ENCODE data around the gene TRIP4. TPM values are rescaled to one million over a fixed set of nuclear protein-coding genes. Genes with fewer than 3 reads are reported as not detected.
"Not testable (repeated sequence)": the region's sequence is repeated elsewhere in the genome, so short reads cannot be mapped to it uniquely, and the experiment has no call there.

The TRIP4 gene
- total RNA-seq, 2 experiments from 2014 or later, result 15.9 to 17.3 TPM

DNA sequence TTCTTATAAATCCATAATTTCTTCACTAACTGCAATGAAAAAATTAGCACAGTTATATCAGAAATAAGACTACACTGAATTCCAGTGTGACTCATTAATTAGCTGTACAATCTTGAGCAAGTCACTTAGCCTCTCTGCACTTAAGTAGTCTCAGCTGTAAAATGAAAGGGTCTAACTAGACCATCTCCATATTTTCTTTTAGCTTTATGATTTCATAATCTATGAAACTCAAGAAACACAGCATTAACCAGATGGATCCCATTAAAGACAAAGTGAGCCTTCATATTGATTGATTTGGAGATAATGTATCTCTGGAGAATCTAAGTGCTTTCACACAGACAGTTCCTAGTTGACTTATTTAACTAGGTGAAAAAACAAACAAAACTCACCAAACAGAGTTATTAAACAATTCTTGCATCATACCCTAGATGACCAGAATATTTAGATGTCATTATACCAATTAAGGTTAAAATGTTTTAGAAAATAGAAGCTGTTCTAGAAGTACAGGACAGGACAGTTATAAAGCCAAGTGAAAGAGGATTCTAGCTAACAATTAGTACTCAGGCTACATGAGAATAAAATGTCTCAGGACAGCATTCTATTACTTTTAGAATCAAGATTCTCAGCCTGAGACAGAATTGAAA lies 42.9 kb upstream of the TRIP4 start:
- DNase-seq (no peak), ATAC-seq (no peak)
- no peaks in the 10 kb centered on the region for H3K9me3 Mint-ChIP-seq
- H3K4me3 Mint-ChIP-seq, result no peak overlapping the region
- H3K4me1 Mint-ChIP-seq (ENCODE audit: low read depth), result peaks cover 26% of the 10 kb centered on the region
- ChIA-PET CTCF (interaction anchor here (0.9 to 1.2 kb wide), 3 partner anchors 9 to 21 kb away, joined by 3 read pairs; no protein-coding TSS in a partner anchor), POLR2A (no interaction called here)
- TF ChIP-seq, protein P1, sequence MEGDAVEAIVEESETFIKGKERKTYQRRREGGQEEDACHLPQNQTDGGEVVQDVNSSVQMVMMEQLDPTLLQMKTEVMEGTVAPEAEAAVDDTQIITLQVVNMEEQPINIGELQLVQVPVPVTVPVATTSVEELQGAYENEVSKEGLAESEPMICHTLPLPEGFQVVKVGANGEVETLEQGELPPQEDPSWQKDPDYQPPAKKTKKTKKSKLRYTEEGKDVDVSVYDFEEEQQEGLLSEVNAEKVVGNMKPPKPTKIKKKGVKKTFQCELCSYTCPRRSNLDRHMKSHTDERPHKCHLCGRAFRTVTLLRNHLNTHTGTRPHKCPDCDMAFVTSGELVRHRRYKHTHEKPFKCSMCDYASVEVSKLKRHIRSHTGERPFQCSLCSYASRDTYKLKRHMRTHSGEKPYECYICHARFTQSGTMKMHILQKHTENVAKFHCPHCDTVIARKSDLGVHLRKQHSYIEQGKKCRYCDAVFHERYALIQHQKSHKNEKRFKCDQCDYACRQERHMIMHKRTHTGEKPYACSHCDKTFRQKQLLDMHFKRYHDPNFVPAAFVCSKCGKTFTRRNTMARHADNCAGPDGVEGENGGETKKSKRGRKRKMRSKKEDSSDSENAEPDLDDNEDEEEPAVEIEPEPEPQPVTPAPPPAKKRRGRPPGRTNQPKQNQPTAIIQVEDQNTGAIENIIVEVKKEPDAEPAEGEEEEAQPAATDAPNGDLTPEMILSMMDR (IDR thresholded peaks at IDR 0.05), result no peak
- H3K27me3 Mint-ChIP-seq, result no peaks in the 10 kb centered on the region
- no peak overlapping the region for H3K27ac Mint-ChIP-seq
- intact Hi-C loops (cut with micrococcal nuclease), result no loop called here
- H3K36me3 Mint-ChIP-seq (ENCODE audit: low read depth), result peaks cover 22% of the 10 kb centered on the region

DNA sequence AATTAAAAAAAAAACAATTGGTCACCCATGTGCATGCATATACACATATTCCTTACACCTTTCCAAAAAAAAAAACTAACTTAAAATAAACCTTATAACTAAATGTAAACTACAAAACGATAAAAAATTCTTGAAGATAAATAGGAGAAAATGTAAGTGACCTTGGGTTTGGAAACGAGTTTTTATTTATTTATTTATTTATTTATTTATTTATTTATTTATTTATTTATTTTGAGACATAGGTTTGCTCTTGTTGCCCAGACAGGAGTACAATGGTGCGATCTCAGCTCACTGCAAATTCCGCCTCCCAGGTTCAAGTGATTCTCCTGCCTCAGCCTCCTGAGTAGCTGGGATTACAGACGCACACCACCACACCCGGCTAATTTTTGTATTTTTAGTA lies 41.4 kb upstream of the TRIP4 start:
- DNase-seq; H3K4me3 Mint-ChIP-seq; H3K9me3 Mint-ChIP-seq; H3K27me3 Mint-ChIP-seq; intact Hi-C loops (cut with micrococcal nuclease); POLR2A ChIA-PET; ATAC-seq; CTCF ChIA-PET; H3K27ac Mint-ChIP-seq: not testable (repeated sequence)
- H3K36me3 Mint-ChIP-seq (ENCODE audit: low read depth), result peaks cover 21% of the 10 kb centered on the region
- H3K4me1 Mint-ChIP-seq (ENCODE audit: low read depth), result peaks cover 26% of the 10 kb centered on the region

DNA sequence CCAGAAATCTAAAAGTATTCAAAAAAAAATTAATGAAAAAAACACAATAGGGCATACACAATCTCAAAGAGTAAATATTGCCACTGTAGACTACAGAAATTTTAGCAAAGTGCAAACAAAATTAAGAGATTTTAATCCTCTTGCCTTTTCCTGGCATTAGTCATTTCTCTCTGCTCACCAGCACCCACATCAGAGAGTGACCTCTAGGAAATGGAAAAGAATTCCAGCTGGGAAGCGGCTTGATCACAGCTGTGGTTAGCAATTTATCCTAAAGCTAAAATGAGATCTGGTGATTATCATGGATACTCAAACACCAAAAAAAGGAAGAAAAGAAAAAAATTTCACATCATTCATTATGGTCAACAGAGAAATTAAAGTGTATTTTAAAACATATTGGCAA lies 39.2 kb upstream of the TRIP4 start:
- DNase-seq (no peak), ATAC-seq (no peak)
- Mint-ChIP-seq H3K4me1 (ENCODE audit: low read depth) (peaks cover 22% of the 10 kb centered on the region), H3K27ac (no peak overlapping the region), H3K9me3 (no peaks in the 10 kb centered on the region), H3K4me3 (no peak overlapping the region), H3K27me3 (no peaks in the 10 kb centered on the region), H3K36me3 (ENCODE audit: low read depth) (peaks cover 13% of the 10 kb centered on the region)
- POLR2A ChIA-PET, result no interaction called here
- TF ChIP-seq, protein P1 (IDR thresholded peaks at IDR 0.05), result no peak
- CTCF ChIA-PET, result no interaction called here
- intact Hi-C loops (cut with micrococcal nuclease), result no loop called here

DNA sequence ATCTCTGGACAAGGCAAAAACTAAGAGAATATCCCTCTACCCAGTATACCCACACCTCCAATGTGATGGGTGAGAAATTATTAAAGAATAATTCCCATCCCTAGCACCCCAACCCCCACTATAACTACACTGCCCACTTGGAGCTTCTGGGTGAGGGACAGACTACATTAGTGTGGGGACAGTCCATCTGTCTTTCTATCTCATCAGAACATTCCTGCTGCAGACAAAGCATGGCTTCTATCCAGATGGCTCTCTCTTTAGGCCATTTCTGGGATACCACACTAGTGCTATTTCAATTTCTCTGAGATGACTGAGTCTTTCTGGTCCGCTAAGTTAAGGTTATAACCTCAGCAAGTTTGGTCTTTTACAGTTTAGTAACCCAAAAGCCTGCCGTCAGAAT lies 38.3 kb upstream of the TRIP4 start:
- H3K4me3 Mint-ChIP-seq, result no peak overlapping the region
- no peak for DNase-seq
- TF ChIP-seq, protein P1 (IDR thresholded peaks at IDR 0.05), result no peak
- ChIA-PET CTCF (interaction anchor here (1.6 kb wide), 1 partner anchor 15 kb away, joined by 6 read pairs; no protein-coding TSS in a partner anchor), POLR2A (no interaction called here)
- no peak overlapping the region for H3K27ac Mint-ChIP-seq
- intact Hi-C loops (cut with micrococcal nuclease), result no loop called here
- H3K27me3 Mint-ChIP-seq, result no peaks in the 10 kb centered on the region
- H3K36me3 Mint-ChIP-seq (ENCODE audit: low read depth), result peaks cover 13% of the 10 kb centered on the region
- peaks cover 21% of the 10 kb centered on the region for H3K4me1 Mint-ChIP-seq (ENCODE audit: low read depth)
- no peak for ATAC-seq
- no peaks in the 10 kb centered on the region for H3K9me3 Mint-ChIP-seq

DNA sequence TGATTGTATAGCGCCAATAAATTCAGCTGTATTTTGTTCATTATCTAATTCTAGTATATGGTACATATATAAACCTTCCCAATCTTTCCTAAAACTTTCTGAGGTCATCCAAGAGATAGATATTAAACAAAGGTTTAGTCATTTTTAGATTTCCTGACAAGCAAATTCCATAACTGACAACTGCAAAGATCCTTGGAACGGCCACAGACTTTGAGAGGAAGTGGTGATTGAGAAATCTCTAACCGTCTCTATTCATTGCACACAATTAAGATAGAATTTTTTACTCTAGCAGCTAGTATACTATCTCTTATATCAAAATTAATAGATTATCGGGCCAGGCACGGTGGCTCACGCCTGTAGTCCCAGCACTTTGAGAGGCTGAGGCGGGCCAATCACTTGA lies 36.4 kb upstream of the TRIP4 start:
- H3K4me1 Mint-ChIP-seq (ENCODE audit: low read depth), result peaks cover 21% of the 10 kb centered on the region
- intact Hi-C loops (cut with micrococcal nuclease), result loop anchor here (10.0 kb wide), 1 partner anchor 146 kb away; no protein-coding TSS in a partner anchor
- peaks cover 8% of the 10 kb centered on the region for H3K36me3 Mint-ChIP-seq (ENCODE audit: low read depth)
- ATAC-seq (no peak), DNase-seq (no peak)
- ChIA-PET CTCF (interaction anchor here (1.2 kb wide), 1 partner anchor 29 kb away, joined by 3 read pairs; no protein-coding TSS in a partner anchor), POLR2A (interaction anchor here (0.7 to 1.4 kb wide), 2 partner anchors 26 to 28 kb away, joined by 3 read pairs; no protein-coding TSS in a partner anchor)
- no peaks in the 10 kb centered on the region for H3K9me3 Mint-ChIP-seq
- H3K4me3 Mint-ChIP-seq, result no peak overlapping the region
- H3K27me3 Mint-ChIP-seq, result no peaks in the 10 kb centered on the region
- TF ChIP-seq, protein P1 (IDR thresholded peaks at IDR 0.05), result no peak
- H3K27ac Mint-ChIP-seq, result no peak overlapping the region

All from activated CD8-positive, alpha-beta T cell treated with anti-CD3 and anti-CD28 coated beads for 36 hours (primary cell).